SH-SY5Y (cell line): Measurements from ENCODE around the gene KANSL1.

Source experiments
- GATA2 ChIP-seq: IDR thresholded peaks from 2 replicates; pipeline ENCODE4 v1.6.1; 2011; ENCODE audit warnings: mild to moderate bottlenecking, low read depth, low read length
- GATA3 ChIP-seq: IDR thresholded peaks from 2 replicates; pipeline ENCODE4 v1.6.1; 2011; ENCODE audit warnings: low read depth, mild to moderate bottlenecking, low read length, moderate library complexity

DNA sequence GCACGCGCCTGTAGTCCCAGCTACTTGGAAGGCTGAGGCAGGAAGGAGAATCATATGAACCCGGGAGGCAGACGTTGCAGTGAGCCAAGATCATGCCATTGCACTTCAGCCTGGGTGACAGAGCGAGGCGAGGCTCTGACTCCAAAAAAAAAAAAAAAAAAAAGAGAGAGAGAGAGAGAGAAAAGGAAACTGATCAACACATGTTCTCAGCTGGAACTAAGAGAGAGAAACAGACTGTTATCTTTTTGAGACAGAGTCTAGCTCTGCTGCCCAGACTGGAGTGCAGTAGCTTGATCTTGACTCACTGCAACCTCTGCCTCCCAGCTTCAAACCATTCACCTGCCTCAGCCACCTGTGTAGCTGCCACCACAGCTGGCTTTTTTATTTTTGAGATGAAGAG is 133.7 kb downstream of the KANSL1 start:
- no peak for TF ChIP-seq GATA2
- no peak for TF ChIP-seq GATA3
